HEK293 (cell line): ENCODE results near the gene PCP4.

ENCODE experiments used
- CTCF ChIA-PET: fragments of 350-600 bp; formaldehyde crosslinking; extraction: SDS; loops from one replicate; lab custom pipeline; 2021; ENCODE audit warnings: antibody characterized with exemption; lab: Yijun Ruan, JAX
- POLR2A ChIA-PET: fragments of 300-600 bp; formaldehyde crosslinking; extraction: SDS; loops from one replicate; lab custom pipeline; 2020; ENCODE audit warnings: antibody characterized with exemption, inconsistent platforms; lab: Yijun Ruan, JAX
- H3K27ac ChIP-seq: fragments of 200-500 bp; sonication (Bioruptor generic); 2 replicates; pipeline ENCODE4 v1.5.1; 2014; ENCODE audit warnings: low read depth, low read length, control low read depth, inconsistent platforms; ENCODE audit errors: extremely low read depth
- H3K36me3 ChIP-seq, 2 experiments: fragments of 200-500 bp in 1 of 2; sonication (Bioruptor generic) in 1 of 2; 1 replicate in 1 of 2; 2 replicates in 1 of 2; pipeline ENCODE4 v1.5.1; 2014 to 2017; ENCODE audit warnings: inconsistent platforms in 2 of 2, low read length in 2 of 2; ENCODE audit not compliant: control insufficient read depth in 2 of 2, insufficient read depth in 1 of 2
- H3K4me1 ChIP-seq: fragments of 200-500 bp; sonication (Bioruptor generic); 2 replicates; pipeline ENCODE4 v1.5.1; 2014; ENCODE audit warnings: mild to moderate bottlenecking, low read length, inconsistent platforms; ENCODE audit not compliant: control insufficient read depth, insufficient read depth
- H3K4me3 ChIP-seq: 2 replicates; pipeline ENCODE4 v1.5.1; 2011; ENCODE audit warnings: low read depth, mild to moderate bottlenecking, control low read depth, low read length, moderate library complexity
- H3K9me3 ChIP-seq: fragments of 200-500 bp; sonication (Bioruptor generic); 2 replicates; pipeline ENCODE4 v1.5.1; 2014; ENCODE audit warnings: low read depth, low read length, inconsistent platforms; ENCODE audit not compliant: control insufficient read depth, insufficient read depth
- GLI2 ChIP-seq: fragments of 450-650 bp; formaldehyde crosslinking; IDR thresholded peaks from 2 replicates; pipeline ENCODE4; 2017; ENCODE audit warnings: missing biosample characterization, missing genetic modification characterization, low read depth, borderline replicate concordance
- GLIS1 ChIP-seq: fragments of 450-650 bp; formaldehyde crosslinking; IDR thresholded peaks from 2 replicates; pipeline ENCODE4 v1.5.1; 2016; ENCODE audit warnings: missing biosample characterization, missing genetic modification characterization
- KLF1 ChIP-seq: fragments of 450-650 bp; formaldehyde crosslinking; IDR thresholded peaks from 2 replicates; pipeline ENCODE4 v1.5.1; 2016; ENCODE audit warnings: missing biosample characterization, missing genetic modification characterization
- KLF10 ChIP-seq: fragments of 450-650 bp; IDR thresholded peaks from 2 replicates; pipeline ENCODE4 v1.5.1; 2018; ENCODE audit warnings: missing biosample characterization, mild to moderate bottlenecking, missing genetic modification characterization
- MYNN ChIP-seq: fragments of 450-650 bp; formaldehyde crosslinking; IDR thresholded peaks from 2 replicates; pipeline ENCODE4 v1.5.1; 2016; ENCODE audit warnings: missing biosample characterization, missing genetic modification characterization, borderline replicate concordance
- OSR2 ChIP-seq: fragments of 450-650 bp; formaldehyde crosslinking; IDR thresholded peaks from 2 replicates; pipeline ENCODE4 v1.5.1; 2016; ENCODE audit warnings: missing biosample characterization, missing genetic modification characterization
- SCRT2 ChIP-seq: fragments of 450-650 bp; formaldehyde crosslinking; IDR thresholded peaks from 2 replicates; pipeline ENCODE4 v1.5.1; 2016; ENCODE audit warnings: missing biosample characterization, missing genetic modification characterization
- SP7 ChIP-seq: fragments of 450-650 bp; formaldehyde crosslinking; IDR thresholded peaks from 2 replicates; pipeline ENCODE4 v1.5.1; 2016; ENCODE audit warnings: missing biosample characterization, missing genetic modification characterization
- TRIM28 ChIP-seq: IDR thresholded peaks from 2 replicates; pipeline ENCODE4 v1.6.1; 2011; ENCODE audit warnings: low read length, control low read depth, borderline replicate concordance
- YY2 ChIP-seq: fragments of 450-650 bp; formaldehyde crosslinking; IDR thresholded peaks from 2 replicates; pipeline ENCODE4 v1.5.1; 2016; ENCODE audit warnings: missing biosample characterization, missing genetic modification characterization
- ZEB2 ChIP-seq: fragments of 450-650 bp; formaldehyde crosslinking; IDR thresholded peaks from 2 replicates; pipeline ENCODE4 v1.5.1; 2016; ENCODE audit warnings: missing biosample characterization, missing genetic modification characterization
- ZNF112 ChIP-seq: fragments of 450-650 bp; formaldehyde crosslinking; IDR thresholded peaks from 2 replicates; pipeline ENCODE4 v1.5.0; 2017; ENCODE audit warnings: missing biosample characterization, missing genetic modification characterization
- ZNF133 ChIP-seq: fragments of 450-650 bp; formaldehyde crosslinking; IDR thresholded peaks from 2 replicates; pipeline ENCODE4 v1.5.1; 2016; ENCODE audit warnings: missing biosample characterization, missing genetic modification characterization
- ZNF155 ChIP-seq: fragments of 450-650 bp; formaldehyde crosslinking; IDR thresholded peaks from 2 replicates; pipeline ENCODE4 v1.5.1; 2016; ENCODE audit warnings: missing biosample characterization, missing genetic modification characterization
- ZNF248 ChIP-seq: fragments of 450-650 bp; formaldehyde crosslinking; IDR thresholded peaks from 2 replicates; pipeline ENCODE4 v1.5.1; 2017; ENCODE audit warnings: missing biosample characterization, missing genetic modification characterization
- ZNF354C ChIP-seq: fragments of 450-650 bp; formaldehyde crosslinking; IDR thresholded peaks from 2 replicates; pipeline ENCODE4 v1.5.1; 2016; ENCODE audit warnings: missing biosample characterization, missing genetic modification characterization, low read depth, borderline replicate concordance
- ZNF366 ChIP-seq: fragments of 450-650 bp; formaldehyde crosslinking; conservative IDR thresholded peaks from 2 replicates; pipeline ENCODE4 v1.5.1; 2016; ENCODE audit warnings: missing biosample characterization, missing genetic modification characterization
- ZNF394 ChIP-seq: fragments of 450-650 bp; formaldehyde crosslinking; IDR thresholded peaks from 2 replicates; pipeline ENCODE4 v1.5.1; 2016; ENCODE audit warnings: missing biosample characterization, missing genetic modification characterization, mild to moderate bottlenecking, moderate library complexity, borderline replicate concordance
- ZNF433 ChIP-seq: fragments of 450-650 bp; formaldehyde crosslinking; IDR thresholded peaks from 2 replicates; pipeline ENCODE4 v1.5.1; 2016; ENCODE audit warnings: missing biosample characterization, missing genetic modification characterization, low read depth
- ZNF521 ChIP-seq: fragments of 450-650 bp; formaldehyde crosslinking; IDR thresholded peaks from 2 replicates; pipeline ENCODE4 v1.5.1; 2017; ENCODE audit warnings: missing biosample characterization, mild to moderate bottlenecking, missing genetic modification characterization
- ZNF658 ChIP-seq: fragments of 450-650 bp; formaldehyde crosslinking; IDR thresholded peaks from 2 replicates; pipeline ENCODE4; 2016; ENCODE audit warnings: missing biosample characterization, missing genetic modification characterization
- ZNF785 ChIP-seq: fragments of 450-650 bp; formaldehyde crosslinking; IDR thresholded peaks from 2 replicates; pipeline ENCODE4 v1.5.1; 2016; ENCODE audit warnings: missing biosample characterization, missing genetic modification characterization
- ZSCAN30 ChIP-seq: fragments of 450-650 bp; IDR thresholded peaks from 2 replicates; pipeline ENCODE4 v1.5.1; 2018; ENCODE audit warnings: missing biosample characterization, mild to moderate bottlenecking, missing genetic modification characterization, moderate library complexity
- TF ChIP-seq, protein P1 (sequence below): fragments of 450-650 bp; formaldehyde crosslinking; IDR thresholded peaks from 2 replicates; pipeline ENCODE4 v1.5.1; 2016; ENCODE audit warnings: missing biosample characterization, missing genetic modification characterization
- TF ChIP-seq, protein P2 (sequence below): fragments of 450-650 bp; formaldehyde crosslinking; IDR thresholded peaks from 2 replicates; pipeline ENCODE4 v1.5.1; 2017; ENCODE audit warnings: missing biosample characterization, missing genetic modification characterization
- TF ChIP-seq, protein P3 (sequence below): fragments of 450-650 bp; formaldehyde crosslinking; IDR thresholded peaks from 2 replicates; pipeline ENCODE4 v1.5.1; 2017; ENCODE audit warnings: missing biosample characterization, missing genetic modification characterization
- TF ChIP-seq, protein P4 (sequence below): sonication (generic); formaldehyde crosslinking; IDR thresholded peaks from 2 replicates; pipeline ENCODE4 v1.8.1; 2022; ENCODE audit warnings: mild to moderate bottlenecking, moderate library complexity, missing genetic modification reagents

PCP4 gene

DNA sequence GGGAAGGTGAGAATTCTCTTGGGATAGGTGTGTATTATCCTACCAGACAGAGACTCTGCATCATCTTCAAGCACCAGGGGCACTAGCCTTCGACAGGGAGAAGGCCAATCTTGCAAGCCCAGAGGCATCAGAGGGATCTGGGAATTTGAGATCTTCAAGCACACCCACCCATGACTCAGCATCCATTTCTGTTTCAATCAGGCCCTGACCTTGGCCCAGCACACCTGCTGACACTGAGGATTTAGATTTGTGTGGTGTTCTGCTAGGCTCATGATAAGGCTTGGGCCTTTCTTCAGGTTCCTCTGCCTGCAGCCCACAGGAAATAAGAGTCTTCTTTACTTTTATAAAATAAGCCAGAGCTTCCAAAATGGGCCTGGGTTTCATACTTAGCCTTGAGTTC is 6.6 kb upstream of the PCP4 start:
- ChIA-PET CTCF (interaction anchor here (0.7 to 1.4 kb wide), 4 partner anchors 33 to 712 kb away, joined by 3 to 4 read pairs (median 3); no protein-coding TSS in a partner anchor), POLR2A (no interaction called here)
- Histone ChIP-seq H3K27ac (no peak overlapping the region), H3K4me1 (peaks cover 6% of the 10 kb centered on the region; the same call in 1 of the 2 replicates), H3K9me3 (no peaks in the 10 kb centered on the region), H3K36me3 (no peaks in the 10 kb centered on the region), H3K4me3 (no peak overlapping the region)
- TF ChIP-seq, protein P1, sequence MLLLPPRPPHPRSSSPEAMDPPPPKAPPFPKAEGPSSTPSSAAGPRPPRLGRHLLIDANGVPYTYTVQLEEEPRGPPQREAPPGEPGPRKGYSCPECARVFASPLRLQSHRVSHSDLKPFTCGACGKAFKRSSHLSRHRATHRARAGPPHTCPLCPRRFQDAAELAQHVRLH (tag by site-specific recombination): no peak
- TF ChIP-seq OSR2 (no peak), KLF10 (tag by site-specific recombination) (no peak), YY2 (no peak), ZNF433 (tag by site-specific recombination) (no peak), SCRT2 (no peak), SP7 (no peak), GLIS1 (tag by site-specific recombination) (no peak), GLI2 (no peak), KLF1 (tag by site-specific recombination) (no peak), ZNF394 (tag by site-specific recombination) (no peak), ZNF112 (tag by site-specific recombination) (no peak), ZNF248 (tag by site-specific recombination) (no peak), ZNF521 (tag by site-specific recombination) (no peak)
- TF ChIP-seq, protein P2, sequence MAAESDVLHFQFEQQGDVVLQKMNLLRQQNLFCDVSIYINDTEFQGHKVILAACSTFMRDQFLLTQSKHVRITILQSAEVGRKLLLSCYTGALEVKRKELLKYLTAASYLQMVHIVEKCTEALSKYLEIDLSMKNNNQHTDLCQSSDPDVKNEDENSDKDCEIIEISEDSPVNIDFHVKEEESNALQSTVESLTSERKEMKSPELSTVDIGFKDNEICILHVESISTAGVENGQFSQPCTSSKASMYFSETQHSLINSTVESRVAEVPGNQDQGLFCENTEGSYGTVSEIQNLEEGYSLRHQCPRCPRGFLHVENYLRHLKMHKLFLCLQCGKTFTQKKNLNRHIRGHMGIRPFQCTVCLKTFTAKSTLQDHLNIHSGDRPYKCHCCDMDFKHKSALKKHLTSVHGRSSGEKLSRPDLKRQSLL: no peak
- TF ChIP-seq, protein P3, sequence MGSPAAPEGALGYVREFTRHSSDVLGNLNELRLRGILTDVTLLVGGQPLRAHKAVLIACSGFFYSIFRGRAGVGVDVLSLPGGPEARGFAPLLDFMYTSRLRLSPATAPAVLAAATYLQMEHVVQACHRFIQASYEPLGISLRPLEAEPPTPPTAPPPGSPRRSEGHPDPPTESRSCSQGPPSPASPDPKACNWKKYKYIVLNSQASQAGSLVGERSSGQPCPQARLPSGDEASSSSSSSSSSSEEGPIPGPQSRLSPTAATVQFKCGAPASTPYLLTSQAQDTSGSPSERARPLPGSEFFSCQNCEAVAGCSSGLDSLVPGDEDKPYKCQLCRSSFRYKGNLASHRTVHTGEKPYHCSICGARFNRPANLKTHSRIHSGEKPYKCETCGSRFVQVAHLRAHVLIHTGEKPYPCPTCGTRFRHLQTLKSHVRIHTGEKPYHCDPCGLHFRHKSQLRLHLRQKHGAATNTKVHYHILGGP (tag by site-specific recombination): no peak

DNA sequence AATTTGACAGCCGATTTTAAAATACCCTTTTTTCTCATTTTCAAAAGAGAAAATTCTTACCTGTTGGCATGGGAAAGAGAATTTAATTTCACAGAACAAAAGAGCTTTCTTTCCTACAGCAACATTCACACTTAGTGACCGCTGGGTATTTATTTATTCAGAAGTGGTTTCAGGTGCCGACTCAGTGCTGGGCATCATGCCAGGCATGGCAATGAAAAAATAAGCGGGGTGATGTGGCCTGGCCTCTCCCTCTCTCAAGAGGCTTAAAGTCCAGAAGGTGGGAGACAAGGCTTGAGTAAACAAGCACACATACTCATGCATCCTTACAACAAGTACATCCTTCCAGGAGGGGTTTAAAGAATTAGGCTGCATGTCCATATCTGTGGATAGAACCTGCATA is 4.1 kb upstream of the PCP4 start:
- ChIA-PET POLR2A (no interaction called here), CTCF (interaction anchor here (0.5 to 2.8 kb wide), 4 partner anchors 9 to 355 kb away, joined by 3 to 14 read pairs (median 4); no protein-coding TSS in a partner anchor)
- no peaks in the 10 kb centered on the region for H3K36me3 ChIP-seq
- no peaks in the 10 kb centered on the region for H3K9me3 ChIP-seq
- no peak overlapping the region for H3K4me3 ChIP-seq
- peaks cover 6% of the 10 kb centered on the region; the same call in 1 of the 2 replicates for H3K4me1 ChIP-seq
- TF ChIP-seq ZNF366 (tag by site-specific recombination) (no peak), MYNN (tag by site-specific recombination) (no peak), ZNF658 (tag by site-specific recombination) (no peak), ZNF155 (tag by site-specific recombination) (no peak), ZSCAN30 (tag by site-specific recombination) (no peak), TRIM28 (no peak), ZNF354C (tag by site-specific recombination) (no peak), ZNF133 (tag by site-specific recombination) (no peak), ZEB2 (no peak), GLI2 (no peak), ZNF785 (no peak)
- TF ChIP-seq, protein P4, sequence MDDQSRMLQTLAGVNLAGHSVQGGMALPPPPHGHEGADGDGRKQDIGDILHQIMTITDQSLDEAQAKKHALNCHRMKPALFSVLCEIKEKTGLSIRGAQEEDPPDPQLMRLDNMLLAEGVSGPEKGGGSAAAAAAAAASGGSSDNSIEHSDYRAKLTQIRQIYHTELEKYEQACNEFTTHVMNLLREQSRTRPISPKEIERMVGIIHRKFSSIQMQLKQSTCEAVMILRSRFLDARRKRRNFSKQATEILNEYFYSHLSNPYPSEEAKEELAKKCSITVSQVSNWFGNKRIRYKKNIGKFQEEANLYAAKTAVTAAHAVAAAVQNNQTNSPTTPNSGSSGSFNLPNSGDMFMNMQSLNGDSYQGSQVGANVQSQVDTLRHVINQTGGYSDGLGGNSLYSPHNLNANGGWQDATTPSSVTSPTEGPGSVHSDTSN (CRISPR knock-in tag): no peak
- TF ChIP-seq, protein P1 (tag by site-specific recombination): no peak
- TF ChIP-seq, all 188 proteins: peak for 0
- no peak overlapping the region for H3K27ac ChIP-seq
